GM12801 (cell line): ENCODE results near the gene BCAS3.

ENCODE experiments used
- CTCF ChIP-seq: IDR thresholded peaks from one replicate; pipeline ENCODE4 v1.5.1; 2011; ENCODE audit warnings: control low read depth; ENCODE audit not compliant: insufficient read length; ENCODE audit errors: extremely low read depth

Gene BCAS3

GRCh38 chr17:61260071-61260797 is 582.6 kb downstream of the BCAS3 start:
- TF ChIP-seq CTCF: no peak

GRCh38 chr17:61261001-61261637 is 583.5 kb downstream of the BCAS3 start:
- TF ChIP-seq CTCF: no peak

GRCh38 chr17:61265397-61265796 is 587.7 kb downstream of the BCAS3 start:
- TF ChIP-seq CTCF: no peak

- TF ChIP-seq CTCF: no peak
These were observed 590.2 kb downstream of the BCAS3 start for GRCh38 chr17:61267847-61268246.

GRCh38 chr17:61275395-61275794 is 597.7 kb downstream of the BCAS3 start:
- TF ChIP-seq CTCF: no peak

- no peak for TF ChIP-seq CTCF
These were observed 599.2 kb downstream of the BCAS3 start for GRCh38 chr17:61276806-61277205.

GRCh38 chr17:61279476-61280145 is 602.0 kb downstream of the BCAS3 start:
- TF ChIP-seq CTCF: no peak
